ENCODE measurements around the gene NDUFS7.

NDUFS7 gene

DNA sequence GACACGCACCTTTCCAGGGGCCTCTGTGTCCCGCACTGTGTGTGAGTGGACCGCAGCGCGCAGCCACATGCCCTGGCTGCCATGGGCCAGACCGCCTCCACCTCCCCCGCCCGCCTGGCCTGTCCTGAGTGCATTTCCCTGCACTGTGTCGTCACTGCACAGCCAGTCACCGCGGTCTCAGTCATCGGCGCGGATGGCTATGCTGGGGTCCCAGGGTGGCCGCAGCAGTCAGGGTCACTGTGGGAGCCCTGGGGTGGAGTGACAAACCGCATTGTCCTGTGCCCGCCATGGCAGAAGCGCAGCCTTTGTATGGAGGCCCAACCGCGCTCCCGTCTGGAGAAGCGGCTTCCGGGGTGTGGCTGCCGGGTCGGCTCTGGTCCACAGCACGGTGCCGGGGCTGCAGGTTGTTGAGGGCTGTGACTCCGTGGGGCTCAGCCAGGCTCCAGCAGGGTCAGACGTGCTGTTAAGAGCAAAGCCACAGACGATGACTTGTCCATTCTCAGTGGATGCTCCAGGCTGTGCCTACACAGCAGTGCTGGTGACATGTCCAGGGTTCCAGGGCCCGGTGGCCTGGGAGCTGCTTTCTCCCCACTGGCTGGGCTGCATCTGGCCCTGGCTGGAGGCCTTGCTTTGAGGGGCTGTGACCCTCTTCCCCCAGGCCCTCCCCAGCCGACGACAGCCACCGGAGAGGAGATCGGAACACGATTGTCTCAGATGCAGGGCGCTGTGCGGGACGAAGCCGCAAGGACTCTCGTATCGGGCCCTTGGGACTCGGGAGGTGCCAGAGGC, 6.3 kb upstream of the NDUFS7 start:
- TF ChIP-seq, protein P1, sequence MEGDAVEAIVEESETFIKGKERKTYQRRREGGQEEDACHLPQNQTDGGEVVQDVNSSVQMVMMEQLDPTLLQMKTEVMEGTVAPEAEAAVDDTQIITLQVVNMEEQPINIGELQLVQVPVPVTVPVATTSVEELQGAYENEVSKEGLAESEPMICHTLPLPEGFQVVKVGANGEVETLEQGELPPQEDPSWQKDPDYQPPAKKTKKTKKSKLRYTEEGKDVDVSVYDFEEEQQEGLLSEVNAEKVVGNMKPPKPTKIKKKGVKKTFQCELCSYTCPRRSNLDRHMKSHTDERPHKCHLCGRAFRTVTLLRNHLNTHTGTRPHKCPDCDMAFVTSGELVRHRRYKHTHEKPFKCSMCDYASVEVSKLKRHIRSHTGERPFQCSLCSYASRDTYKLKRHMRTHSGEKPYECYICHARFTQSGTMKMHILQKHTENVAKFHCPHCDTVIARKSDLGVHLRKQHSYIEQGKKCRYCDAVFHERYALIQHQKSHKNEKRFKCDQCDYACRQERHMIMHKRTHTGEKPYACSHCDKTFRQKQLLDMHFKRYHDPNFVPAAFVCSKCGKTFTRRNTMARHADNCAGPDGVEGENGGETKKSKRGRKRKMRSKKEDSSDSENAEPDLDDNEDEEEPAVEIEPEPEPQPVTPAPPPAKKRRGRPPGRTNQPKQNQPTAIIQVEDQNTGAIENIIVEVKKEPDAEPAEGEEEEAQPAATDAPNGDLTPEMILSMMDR (IDR thresholded peaks at IDR 0.05) = no peak

DNA sequence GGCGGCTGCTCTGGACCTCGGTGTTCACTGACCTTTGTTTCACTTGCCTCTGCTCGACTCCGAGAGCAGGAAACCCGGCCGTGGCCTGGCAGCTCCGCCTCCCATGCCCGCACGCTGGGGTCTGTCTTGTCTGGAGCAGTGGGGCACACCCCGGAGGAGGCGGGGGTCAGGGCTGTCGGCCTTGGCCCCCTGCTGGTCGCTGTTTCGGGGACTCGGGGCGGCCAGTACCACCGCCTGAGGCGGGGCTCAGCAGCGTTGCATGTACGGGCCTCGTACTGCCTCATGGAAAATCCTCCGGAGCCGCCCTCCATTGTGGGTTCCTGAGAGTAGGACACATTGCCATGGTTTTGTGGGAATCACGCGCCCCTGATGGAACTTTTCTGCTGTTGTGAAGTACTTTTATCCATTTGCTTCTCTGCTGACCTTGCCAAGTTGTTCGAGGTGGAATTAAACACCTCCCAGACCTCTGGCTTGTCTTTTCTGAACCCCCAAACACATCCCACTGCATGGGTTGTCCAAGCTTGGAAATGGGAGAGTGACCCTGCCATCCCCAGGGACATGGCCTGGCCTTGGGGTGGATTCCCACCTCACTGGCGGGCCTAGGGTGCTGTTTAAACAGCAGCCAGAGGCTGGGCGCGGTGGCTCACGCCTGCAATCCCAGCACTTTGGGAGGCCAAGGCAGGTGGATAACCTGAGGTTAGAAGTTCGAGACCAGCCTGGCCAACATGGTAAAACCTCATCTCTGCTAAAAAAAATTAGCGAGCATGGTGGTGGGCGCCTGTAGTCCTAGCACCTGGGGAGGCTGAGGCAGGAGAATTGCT, 5.5 kb upstream of the NDUFS7 start:
- TF ChIP-seq, protein P1 (IDR thresholded peaks at IDR 0.05) = no peak

DNA sequence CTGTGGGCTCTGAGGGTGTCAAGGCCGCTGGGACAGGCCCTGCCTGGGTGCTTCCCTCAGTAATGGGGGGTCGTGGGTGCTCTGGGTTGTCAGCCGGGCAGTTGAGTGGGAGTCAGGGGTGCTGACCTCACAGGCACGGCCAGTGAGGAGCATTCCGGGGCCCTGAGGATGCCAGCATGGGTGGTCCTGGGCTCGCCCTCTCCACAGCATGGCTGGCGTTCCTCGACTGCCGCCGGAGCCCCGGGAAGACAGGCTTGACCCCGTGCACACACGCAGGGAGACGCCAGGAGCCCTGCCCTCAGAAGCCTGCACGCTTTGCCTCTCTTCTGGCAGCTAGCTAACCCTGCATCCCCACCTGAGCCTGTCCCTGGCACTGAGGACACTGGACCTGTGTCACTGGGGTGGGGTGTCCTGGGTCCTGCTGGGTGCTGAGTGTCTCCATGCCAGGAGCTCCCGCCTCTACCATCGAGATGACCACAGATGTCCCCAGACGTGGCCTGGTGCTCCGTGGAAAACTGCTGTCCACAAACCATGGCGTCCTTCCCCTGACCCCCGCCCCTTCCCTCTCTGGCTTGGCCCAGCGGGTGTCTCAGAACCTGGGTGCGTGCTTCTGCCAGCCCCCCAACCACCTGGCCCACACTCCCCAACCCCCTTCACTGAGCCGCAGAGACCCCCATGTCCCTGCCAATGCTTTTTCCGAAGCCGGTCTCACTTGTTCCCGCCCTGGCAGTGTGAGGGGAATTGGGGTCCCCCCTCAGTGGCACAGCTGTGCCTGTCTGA, 4.4 kb upstream of the NDUFS7 start:
- TF ChIP-seq, protein P1 (IDR thresholded peaks at IDR 0.05) = no peak

DNA sequence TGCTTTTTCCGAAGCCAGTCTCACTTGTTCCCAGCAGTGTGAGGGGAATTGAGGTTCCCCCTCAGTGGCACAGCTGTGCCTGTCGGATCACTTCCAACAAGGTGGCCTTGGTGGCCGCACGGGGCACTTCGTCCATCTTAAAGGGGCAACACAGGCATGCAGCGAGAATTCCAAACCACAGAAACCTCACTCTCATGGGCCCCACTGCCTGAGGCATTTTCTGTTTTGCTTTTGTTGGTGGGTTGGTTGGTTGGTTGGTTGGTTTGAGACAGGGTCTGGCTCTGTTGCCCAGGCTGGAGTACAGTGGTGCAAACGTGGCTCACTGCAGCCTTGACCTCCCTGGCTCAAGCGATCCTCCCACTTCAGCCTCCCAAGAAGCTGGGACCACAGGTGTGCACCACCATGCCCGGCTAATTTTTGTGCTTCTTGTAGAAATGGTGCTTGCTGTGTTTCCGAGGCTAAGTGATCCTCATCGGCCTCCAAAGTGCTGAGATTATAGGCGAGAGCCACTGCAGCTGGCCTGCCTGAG, 3.7 kb upstream of the NDUFS7 start:
- TF ChIP-seq, protein P1 (IDR thresholded peaks at IDR 0.05) = no peak

DNA sequence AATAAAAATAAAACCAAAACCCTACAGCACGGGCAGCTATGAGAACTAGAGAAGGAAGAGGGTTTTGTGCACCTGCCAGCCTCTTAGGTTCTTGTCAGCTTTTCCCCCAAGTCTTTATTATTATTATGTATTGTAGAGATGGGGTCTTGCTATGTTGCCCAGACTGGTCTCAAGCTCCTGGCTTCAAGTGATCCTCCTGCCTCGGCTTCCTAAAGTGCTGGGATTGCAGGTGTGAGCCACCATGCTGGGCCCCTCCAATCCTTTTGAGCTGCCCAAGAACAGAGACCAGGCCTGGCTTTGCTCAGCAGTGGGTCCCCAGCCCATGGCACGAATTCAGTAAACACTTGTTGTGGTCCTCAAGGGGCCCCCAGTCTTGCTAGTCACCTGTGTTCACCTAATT, 1.5 kb upstream of the NDUFS7 start:
- TF ChIP-seq, protein P1 (IDR thresholded peaks at IDR 0.05) = no peak

DNA sequence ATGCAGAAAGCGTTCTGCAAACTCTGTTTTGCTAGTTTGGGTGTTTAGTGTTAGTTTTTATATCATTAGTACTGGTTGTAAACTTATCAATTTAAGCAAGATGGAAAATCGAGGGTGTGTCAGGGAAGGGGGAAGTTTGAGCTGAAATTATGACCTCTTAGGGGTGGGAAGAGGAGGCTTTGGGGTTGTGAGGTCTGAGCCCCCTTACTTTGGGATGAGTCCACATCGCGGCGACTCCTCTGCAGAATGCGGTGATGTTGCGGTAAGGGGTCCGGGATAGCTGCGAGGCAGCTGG, 743 bp upstream of the NDUFS7 start:
- TF ChIP-seq, protein P1 (IDR thresholded peaks at IDR 0.05) = no peak

DNA sequence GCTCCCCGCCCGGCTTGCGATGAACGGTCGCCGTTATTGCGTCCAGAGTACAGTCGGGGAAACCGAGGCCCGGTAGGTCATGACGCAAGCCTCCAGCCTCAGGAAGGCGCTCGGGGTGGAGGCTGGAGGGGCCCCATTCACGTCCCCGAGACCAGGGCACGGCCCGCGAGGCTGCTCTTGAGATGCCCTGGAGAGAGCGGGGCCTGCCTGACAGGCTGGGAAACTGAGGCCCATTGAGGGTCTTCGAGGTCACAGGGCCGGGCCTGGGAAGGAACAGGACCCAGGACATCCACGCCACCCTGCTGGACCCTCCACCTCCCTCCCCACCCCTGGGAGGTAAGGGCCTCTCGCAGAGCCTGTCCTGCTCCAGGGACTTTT, 367 bp downstream of the NDUFS7 start:
- TF ChIP-seq, protein P1 (IDR thresholded peaks at IDR 0.05) = no peak

All from LNCAP (cell line).